Inflammatory macrophage treated with lipopolysaccharide for 4 hours (primary cell): ENCODE measurements around the gene EIF5.
"Not testable (repeated sequence)": the region's sequence is repeated elsewhere in the genome, so short reads cannot be mapped to it uniquely, and the experiment has no call there.

Experiments
- DNase-seq: peaks from one replicate; pipeline ENCODE4 v3.0.0-alpha.2; 2020

The EIF5 gene

DNA sequence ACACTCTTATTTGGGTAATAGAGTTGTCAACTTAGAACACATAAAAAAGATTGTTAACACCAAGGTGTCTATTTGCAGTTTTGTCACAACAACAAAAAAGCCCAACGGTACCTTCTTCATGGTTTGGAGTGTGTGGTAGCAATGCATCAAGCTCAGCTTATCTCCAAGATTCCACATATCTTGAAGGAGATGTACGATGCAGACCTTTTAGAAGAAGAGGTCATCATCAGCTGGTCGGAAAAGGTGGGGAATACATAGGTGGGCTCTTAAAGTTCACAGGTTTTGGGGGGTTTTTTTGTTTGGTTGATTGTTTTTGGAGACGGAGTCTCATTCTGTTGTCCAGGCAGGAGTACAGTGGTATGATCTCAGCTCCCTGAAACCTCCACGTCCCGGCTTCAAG, 5.5 kb downstream of the EIF5 start:
- no peak for DNase-seq

DNA sequence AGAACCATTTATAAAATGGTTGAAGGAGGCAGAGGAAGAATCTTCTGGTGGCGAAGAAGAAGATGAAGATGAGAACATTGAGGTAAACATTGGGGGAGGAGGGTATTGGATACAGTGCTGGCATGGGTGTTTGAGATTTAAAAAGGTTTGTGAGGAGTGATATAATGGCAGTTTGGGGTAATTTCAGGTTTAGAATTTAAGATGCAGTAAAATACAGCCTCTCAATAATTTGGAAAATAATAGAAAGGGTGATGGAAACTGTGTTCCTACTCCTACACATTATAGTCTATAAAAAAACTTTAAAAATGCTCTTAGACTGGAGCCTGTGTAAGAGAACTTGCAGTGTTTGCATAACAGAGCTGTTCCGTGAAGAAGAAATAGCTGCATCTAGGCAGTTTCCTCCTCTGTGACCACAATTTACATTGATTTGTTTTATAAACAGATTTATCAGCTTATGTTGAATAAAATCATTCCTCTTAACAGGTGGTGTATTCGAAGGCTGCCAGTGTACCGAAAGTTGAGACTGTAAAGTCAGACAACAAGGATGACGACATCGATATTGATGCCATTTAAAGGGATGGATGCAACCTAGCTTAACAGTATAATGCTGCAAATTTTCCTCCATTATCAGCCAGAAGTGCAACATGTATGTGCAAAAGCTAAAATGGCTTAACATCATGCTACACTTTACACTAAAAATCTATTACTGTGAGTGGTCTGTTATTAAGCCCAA, 6.6 kb downstream of the EIF5 start:
- no peak for DNase-seq

DNA sequence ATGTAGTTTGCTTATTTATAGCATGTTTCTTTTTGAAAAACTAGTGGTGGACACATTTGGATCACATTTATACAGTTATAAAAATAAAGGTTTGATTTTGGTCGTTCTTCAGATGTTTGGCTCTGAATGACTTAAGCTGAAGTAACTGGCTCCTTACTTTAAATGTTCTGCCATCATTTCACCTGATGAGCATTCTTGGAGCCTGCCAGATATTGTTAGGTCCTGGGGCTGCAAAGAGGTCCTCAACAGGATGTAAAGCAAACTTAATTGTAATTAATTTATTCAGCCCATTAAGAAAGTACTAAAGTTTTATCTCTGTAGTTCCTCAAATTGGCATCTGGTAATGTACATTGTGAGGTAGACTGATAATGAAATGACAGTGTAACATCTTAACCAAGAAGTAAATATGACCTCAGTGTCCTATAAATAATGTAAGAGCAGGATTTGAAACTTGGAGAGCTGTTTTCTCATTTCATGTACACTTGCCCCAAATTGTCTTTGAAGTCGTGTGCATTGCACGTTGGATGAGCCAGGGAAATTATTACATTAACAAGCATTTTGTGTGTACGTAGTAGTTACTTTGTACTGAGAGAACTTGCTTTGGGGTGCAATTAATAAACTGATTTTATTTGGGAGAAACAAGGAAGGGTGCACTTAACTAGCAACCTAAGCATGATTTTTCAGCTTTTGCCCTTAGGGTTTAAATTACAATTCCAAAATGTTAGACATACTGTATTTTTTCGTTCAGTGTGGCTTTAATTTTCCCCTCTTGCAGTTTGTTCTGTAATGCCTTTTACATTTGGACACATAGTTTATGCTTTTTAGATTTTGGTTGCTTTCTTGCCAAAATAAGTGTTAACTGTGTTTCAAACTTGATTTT, 7.5 kb downstream of the EIF5 start:
- DNase-seq: no peak

DNA sequence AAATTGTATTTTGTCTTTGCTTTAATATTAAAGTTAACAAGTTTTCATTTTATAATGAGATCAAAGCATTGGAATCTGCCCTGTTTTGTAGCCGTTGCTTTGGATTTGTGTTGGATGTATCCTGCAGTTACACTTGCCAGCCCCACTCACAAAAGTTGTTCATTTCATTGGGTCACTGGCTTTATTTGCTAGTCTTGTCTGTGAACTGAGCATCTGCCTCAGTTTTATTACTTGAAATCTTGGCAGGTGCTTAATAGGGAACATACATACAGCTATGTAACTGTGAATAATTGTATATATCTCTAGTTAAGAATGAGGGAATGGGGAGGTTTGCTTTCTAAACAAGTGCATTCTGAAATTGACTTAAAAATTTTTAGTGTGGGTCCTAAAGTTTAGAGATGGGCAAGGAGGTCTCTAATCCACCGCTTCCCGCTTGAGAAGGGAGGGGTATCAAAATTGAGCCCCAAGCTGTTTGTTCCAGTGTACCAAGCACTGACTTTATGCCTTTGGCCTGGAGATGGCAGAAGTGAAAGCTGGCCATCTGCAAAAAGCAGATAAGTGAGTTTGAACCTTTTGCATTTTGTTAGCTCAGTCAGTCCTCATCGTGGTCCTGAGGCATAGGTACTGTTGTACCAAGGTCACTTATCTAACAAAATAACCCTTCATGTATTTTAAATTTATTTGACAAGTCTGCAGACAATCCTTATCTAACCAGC, 9.3 kb downstream of the EIF5 start:
- DNase-seq: no peak

DNA sequence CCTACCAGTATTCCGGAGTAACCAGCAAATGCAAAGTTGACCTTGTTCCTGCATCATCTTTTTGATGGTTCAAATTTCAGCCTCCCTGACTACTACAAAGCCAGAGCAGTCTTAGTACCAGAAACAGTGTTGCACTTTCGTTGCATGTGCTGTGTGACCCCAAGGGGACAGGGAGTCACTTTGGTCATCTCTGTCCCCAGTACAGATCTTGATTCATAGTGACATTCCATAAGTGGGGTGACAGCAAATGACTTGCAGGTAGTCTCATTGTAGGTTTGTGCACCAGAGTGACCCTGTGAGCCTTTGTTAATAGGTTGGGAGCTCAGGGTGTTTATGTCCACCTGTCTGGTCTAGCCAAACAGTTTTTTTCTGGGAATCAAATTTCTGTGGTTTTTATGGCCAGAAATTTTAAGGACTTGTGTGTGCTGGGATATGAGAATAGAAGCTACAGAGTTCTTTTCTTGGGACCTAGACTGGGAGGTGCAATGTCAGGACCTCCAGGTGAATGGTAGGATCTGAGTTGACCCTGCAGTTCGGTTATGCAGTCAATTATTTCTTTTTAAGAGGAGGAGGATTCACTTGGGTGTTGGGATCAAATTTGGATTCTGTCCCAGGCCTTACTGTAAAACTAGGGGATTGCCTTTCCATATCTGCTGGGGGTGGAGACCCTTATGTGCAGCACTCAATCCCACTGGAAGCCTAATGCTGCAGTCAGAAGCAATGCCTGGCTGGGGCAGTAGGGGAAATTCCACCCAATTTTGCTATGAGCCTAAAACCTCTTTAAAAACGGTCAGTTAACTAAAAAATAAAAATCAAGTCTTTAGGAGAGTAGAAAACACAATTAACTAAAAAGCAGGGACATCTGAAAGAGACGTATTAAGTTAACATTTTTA, 10.1 kb downstream of the EIF5 start:
- no peak for DNase-seq

DNA sequence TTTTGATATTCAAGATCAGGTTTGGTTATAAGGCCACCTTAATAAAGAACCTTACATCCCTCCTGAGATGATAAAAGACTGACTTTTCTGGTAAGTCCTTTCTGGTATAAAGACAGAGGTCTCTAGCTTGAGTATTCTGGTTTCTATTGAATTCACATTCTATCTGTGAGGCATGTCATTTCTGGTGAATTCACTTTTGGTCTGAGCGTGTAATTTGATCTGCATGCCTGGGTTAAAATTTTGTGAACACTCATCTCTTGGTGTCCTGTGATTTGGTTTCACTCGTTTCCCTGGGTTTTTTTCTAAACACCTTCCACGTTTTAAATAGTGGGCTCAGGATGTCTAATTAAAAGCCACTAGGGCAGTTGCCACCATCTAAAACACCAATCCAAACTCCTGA, 12.2 kb downstream of the EIF5 start:
- no peak for DNase-seq

DNA sequence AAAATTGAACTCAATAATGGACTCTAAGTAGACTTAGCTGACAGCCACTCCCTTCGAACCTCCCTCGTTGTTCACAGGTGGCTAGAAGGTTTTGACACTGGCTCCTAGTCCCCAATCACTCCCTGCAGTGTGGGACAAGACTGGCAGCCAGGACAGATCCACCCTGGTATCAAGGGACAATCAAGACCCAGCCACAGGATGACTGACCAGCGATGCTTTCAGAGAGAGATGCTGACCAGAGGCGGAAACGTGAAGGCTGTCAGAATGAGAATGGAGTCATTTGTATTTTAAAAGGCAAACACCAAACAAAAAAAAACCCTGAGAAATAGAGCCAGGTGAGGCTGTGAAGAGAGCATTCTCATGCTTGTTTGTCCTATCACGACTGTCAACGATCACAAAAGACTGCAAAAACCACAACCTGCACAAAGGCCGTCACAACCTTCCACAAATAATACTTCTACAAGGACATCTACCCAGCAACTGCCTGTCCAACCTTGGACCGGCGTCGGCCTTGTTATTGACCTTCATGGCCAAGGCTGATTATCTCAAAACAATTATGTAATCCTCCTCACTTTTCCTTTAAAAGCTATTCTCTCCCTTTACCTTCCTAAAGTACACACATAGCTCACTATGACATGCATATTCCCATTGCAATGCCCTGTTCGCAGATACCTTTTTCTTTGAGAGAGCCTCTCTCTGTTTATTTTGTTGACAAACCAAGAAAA, 13.2 kb downstream of the EIF5 start:
- DNase-seq: no peak

DNA sequence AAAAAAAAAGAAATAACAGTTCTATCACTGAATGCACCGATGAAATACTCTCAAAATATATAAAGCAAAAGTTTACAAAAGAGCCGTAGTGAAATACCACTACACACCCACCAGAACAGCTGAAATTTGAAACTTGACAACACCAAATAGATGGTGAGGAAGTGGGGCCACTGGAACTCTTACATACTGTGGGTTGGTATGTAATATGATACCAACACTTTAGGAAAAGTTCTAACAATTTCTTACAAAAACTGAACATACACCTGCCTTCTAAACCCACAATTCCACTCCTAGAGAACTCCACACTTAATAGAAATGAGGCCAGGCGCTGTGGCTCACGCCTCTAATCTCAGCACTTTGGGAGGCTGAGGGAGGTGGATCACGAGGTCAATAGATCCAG, 14.1 kb downstream of the EIF5 start:
- DNase-seq: no peak

DNA sequence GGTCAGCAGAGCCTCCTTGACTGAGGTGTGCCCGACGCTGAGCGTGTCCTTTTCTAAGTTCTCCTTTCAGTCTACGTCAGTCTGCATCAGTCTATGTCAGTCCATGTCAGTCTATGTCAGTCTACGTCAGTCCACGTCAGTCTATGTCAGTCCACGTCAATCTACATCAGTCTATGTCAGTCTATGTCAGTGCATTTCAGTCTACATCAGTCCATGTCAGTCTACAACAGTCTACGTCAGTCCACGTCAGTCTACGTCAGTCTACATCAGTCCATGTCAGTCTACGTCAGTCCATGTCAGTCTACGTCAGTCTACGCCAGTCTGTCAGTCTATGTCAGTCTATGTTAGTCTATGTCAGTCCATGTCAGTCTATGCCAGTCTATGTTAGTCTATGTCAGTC, 15.9 kb downstream of the EIF5 start:
- no peak for DNase-seq

DNA sequence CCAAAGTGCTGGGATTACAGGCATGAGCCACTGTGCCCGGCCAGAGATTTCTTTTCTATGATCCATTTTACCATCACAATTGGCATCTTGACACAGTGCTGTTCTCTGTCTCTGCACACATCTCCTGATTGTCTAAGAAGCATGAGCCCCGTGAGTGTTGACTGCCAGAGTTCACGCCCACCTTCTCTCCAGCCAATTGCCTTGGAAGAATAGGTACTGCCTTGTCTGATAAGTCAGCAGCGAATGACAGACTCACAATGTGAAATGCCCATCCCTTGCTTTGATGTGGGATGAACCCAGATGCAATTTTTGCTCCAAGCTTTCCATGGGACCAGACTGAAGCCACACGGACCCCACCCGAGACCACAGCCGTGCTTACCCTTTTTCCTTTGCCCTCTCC, 19.3 kb downstream of the EIF5 start:
- no peak for DNase-seq

DNA sequence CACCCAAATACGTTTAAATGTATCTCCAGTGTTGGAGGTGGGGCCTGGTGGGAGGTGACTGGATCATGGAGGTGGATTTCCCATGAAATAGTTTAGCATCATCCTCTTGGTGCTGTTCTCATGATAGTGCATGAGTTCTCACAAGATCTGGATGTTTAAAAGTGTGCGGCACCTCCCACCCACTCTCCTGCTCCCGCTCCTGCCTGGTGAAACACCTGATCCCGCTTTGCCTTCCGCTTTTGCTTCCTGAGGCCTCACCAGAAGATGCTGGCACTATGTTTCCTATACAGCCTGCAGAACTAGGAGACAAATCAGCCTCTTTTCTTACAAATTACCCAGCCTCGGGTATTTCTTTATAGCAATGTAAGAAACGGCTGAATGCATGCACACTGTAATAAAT, 20.1 kb downstream of the EIF5 start:
- DNase-seq: no peak

DNA sequence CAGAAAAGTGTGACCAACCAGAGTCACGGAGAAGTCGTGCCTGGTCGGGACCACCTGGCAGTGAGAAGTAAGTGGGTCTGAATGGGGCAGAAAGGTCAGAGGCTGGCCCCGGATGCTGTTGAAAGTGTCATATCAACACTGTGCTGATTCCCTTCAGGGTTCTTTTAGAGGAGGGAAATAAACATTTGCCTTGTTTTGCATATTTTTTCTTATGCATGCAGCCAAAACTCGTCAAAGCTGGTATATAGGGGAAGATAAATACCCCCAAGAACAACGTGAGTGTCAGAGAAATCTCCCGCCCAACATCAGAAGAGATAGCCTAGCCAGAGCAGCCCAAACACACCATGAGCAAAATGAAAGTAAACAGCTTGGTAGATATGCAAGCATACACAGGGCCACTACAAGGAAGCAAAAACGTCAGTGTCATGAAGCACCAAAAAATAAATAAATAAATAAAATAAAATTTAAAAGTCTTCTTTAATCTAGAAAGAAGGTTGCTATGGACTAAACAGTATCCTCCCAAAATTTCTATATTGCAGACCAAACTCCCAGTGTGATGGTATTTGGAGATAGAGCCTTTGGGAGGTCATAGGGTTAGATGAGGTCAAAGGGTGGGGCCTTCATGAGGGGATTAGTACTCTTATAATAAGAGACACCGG, 22.1 kb downstream of the EIF5 start:
- no peak for DNase-seq

DNA sequence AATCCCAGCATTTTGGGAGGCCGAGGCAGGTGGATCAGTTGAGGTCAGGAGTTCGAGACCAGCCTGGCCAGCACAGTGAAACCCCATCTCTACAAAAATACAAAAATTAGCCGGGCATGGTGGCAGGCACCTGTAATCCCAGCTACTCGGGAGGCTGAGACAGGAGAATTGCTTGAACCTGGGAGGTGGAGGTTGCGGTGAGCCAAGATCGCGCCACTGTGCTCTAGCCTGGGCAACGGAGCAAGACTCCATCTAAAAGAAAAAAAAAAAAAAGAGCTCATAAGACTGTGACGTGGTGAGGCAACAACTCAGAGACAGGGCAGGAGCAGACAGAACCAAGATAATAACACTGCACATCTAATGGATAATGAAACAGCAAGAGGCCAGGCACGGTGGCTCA, 23.5 kb downstream of the EIF5 start:
- not testable (repeated sequence) for DNase-seq

DNA sequence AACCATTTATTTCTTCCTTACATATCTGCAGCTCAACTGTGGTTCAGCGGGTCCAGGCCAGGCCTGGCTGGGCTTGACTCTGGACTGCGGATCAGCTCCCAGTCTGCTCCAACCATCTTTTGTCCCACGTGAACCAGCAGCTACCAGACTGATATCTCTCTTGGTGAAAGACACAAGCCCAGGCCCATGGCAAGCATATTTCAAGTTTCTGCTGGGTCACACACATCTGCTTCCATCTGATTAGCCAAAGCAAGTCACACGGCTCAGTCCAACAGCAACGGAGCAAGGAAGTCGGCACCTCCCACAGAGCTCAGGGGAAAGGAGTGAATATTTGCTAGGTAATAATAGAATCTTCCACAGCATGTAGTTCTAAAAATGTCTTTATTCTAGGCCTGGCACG, 26.5 kb downstream of the EIF5 start:
- no peak for DNase-seq

DNA sequence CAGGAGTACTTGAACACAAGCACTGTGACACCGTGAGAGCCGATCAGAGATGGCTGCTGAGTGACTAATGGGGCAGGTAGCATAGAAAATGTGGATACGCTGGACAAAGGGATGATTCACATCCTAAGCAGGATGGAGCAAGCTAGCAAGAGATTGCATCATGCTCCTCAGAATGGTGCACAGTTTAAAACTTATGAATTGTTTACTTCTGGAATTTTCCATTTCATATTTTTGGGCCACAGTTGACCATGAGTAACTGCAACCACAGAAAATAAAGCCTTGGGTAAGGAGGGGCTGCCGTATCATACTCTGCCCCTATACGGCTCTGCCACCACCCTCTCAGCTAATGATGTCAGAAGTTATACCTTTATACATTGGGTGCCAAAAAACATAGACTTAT, 27.8 kb downstream of the EIF5 start:
- peak; percentile 85 for DNase-seq

DNA sequence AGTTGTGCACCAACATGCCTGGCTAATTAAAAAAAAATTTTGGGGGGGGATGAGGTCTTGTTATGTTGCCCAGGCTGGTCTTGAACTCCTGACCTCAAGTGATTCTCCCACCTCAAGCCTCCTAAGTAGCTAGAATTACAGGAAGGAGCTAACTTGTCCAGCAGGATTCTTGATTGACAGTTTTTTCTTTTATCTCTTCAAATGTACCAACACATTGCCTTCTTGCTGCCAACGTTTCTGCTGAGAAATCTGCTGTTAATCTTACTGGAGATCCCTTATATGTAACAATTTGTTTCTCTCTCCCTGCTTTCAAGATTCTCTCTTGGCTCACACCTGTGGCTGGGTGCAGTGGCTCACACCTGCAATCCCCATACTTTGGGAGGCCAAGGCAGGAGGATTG, 28.7 kb downstream of the EIF5 start:
- no peak for DNase-seq

DNA sequence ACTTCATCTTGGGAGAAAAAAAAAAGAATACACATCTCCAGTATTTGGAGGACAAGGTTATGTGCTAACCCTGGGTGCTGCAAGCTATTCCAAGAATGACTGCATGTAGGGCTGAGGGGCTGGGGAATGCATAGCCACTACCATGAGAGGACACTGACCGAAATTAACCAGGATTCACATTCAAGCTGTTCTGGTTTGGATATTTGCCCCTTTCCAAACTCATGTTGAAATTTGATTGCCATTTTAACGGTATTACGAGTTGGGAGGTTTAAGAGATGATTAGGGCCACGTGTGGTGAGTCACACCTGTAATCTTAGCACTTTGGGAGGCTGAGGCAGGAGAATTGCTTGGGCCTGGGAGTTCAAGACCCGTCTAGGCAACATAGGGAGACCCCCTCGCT, 32.7 kb downstream of the EIF5 start:
- DNase-seq: no peak

DNA sequence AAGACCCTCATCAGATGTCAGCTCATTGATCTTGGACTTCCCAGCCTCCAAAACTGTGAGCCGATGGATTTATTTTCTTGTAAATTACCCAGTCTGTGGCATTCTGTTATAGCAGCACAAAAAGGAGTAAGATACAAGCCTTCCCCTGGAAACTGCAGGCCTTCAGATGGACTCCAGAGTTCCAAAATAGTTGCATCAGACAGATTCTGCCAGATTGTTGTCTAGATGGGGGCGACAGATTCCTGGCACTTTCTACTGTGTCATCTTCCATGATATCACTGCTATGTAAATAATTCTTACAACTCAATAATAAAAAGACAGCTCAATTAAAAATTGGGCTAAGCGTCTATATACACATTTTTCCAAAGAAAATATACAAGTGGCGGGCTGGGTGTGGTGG, 34.0 kb downstream of the EIF5 start:
- no peak for DNase-seq

DNA sequence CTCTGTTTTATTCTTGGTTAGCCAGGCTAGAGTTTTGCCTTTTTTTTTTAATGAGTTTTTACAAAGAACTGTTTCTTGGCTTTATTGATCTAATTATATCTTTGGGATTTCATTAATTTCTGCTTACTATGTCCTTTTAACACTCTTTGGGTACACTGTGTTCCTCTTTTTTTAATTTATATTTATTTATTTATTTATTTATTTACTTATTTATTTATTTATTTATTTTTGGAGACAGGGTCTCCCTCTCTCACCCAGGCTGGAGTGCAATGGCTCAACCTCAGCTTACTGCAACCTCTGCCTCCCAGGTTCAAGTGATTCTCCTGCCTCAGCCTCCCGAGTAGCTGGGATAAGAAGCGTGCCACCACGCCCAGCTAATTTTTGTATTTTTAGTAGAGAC, 36.0 kb downstream of the EIF5 start:
- DNase-seq: no peak

DNA sequence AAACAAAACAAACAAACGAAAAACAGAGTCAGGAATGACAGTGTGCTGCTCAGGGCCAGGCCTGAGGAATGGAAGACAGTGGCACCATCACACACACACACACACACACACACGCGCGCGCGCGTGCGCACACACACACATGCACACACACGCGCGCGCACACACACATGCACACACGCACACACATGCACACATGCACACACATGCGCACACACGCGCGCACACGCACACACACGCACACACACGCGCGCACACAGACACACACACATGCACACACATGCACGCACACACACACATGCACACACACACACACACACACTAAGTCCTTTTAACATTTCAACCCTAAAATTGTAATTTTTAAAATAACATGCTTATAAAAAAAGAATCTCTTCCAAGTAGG, 38.0 kb downstream of the EIF5 start:
- DNase-seq: no peak

DNA sequence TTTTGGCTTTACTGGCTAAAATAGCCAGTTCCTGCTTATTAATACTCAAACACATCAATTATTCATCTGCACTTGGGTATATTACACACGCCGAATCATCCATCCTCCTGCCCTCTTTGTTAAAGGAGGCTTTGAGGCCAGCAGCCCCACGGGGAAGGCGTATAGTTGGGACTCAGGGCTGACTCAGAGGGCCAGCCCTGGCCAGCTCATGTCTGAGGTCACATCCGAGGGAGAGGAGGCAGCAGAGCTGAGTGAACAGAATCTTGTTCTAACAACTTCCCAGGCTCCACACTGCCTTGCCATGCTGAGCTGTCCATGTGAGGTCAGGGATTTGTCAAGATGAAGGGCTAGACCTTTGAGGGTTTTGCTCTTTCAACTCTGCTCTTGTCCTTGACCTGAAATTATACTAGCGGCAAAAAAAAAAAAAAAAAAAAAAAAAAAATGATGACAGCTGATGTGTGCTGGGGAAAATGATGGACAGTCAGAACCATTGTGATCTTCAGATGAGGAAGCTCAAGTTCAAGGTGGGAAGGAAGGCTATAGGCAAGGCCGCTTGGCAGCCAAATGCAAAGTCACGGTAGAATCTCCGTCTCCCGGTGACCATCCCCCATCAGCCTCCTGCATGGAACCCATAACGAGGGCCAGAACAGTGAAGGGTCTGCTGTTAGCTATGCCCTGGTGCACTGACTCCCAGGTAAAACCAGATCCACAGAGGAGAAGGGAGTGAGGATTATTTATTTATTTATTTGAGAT, 38.7 kb downstream of the EIF5 start:
- peak; percentile 94 for DNase-seq
